Keratinocyte (primary cell): Measurements from ENCODE around the gene HCN4. TPM values are rescaled to one million over a fixed set of nuclear protein-coding genes. Genes with fewer than 3 reads are reported as not detected.

Experiments
- DNase-seq: peaks from one replicate; pipeline ENCODE4 v3.0.0-alpha.2; 2011; ENCODE audit warnings: low read depth, missing footprints, low spot score
- FAIRE-seq: peaks from 2 replicates; lab custom pipeline; 2011; peaks lifted over from hg19 to GRCh38; lab: Jason Lieb, UNC
- H2AFZ ChIP-seq: 2 replicates; pipeline ENCODE4 v1.6.0; 2012; ENCODE audit warnings: low read length, control low read depth, inconsistent platforms; ENCODE audit not compliant: control insufficient read depth
- H3K27ac ChIP-seq: 2 replicates; pipeline ENCODE4 v1.5.1; 2011; ENCODE audit warnings: low read length; ENCODE audit not compliant: control insufficient read depth, insufficient read depth
- H3K27me3 ChIP-seq: 3 replicates; pipeline ENCODE4 v1.6.0; 2011; ENCODE audit warnings: low read length; ENCODE audit not compliant: control insufficient read depth, insufficient read depth; ENCODE audit errors: extremely low read depth
- H3K36me3 ChIP-seq, 2 experiments: 2 replicates in 1 of 2; 3 replicates in 1 of 2; pipeline ENCODE4 v1.5.1; 2011; ENCODE audit warnings: low read length in 2 of 2, mild to moderate bottlenecking in 1 of 2; ENCODE audit not compliant: control insufficient read depth in 2 of 2, insufficient read depth in 2 of 2; ENCODE audit errors: extremely low read depth in 1 of 2
- H3K4me1 ChIP-seq: 3 replicates; pipeline ENCODE4 v1.5.1; 2011; ENCODE audit warnings: low read length; ENCODE audit not compliant: control insufficient read depth, insufficient read depth; ENCODE audit errors: extremely low read depth
- H3K4me2 ChIP-seq: 3 replicates; pipeline ENCODE4 v1.6.0; 2011; ENCODE audit warnings: low read depth, low read length; ENCODE audit not compliant: control insufficient read depth, insufficient read depth; ENCODE audit errors: extremely low read depth
- H3K4me3 ChIP-seq, 3 experiments: fragments of 200-600 bp in 1 of 3; sonication (generic) in 1 of 3; 2 replicates in 2 of 3; 3 replicates in 1 of 3; pipeline ENCODE4 v1.5.1; 2011 to 2016; ENCODE audit warnings: low read length in 3 of 3, mild to moderate bottlenecking in 3 of 3, control low read depth in 2 of 3, inconsistent platforms in 1 of 3, low read depth in 1 of 3, mixed read lengths in 1 of 3, mixed run types in 1 of 3, moderate library complexity in 1 of 3; ENCODE audit not compliant: control insufficient read depth in 2 of 3, insufficient read depth in 2 of 3; ENCODE audit errors: extremely low read depth in 1 of 3
- H3K79me2 ChIP-seq: 2 replicates; pipeline ENCODE4 v1.6.0; 2012; ENCODE audit warnings: low read length; ENCODE audit not compliant: control insufficient read depth, insufficient read depth
- H3K9ac ChIP-seq: 3 replicates; pipeline ENCODE4 v1.6.0; 2011; ENCODE audit warnings: low read length; ENCODE audit not compliant: control insufficient read depth, insufficient read depth; ENCODE audit errors: extremely low read depth
- H3K9me1 ChIP-seq: 3 replicates; pipeline ENCODE4 v1.6.0; 2011; ENCODE audit warnings: low read length; ENCODE audit not compliant: control insufficient read depth, insufficient read depth; ENCODE audit errors: extremely low read depth
- H3K9me3 ChIP-seq: 2 replicates; pipeline ENCODE4 v1.5.1; 2012; ENCODE audit warnings: low read depth, low read length; ENCODE audit not compliant: control insufficient read depth
- H4K20me1 ChIP-seq: 3 replicates; pipeline ENCODE4 v1.6.0; 2011; ENCODE audit warnings: low read length; ENCODE audit not compliant: control insufficient read depth, insufficient read depth; ENCODE audit errors: extremely low read depth
- EZH2 ChIP-seq: IDR thresholded peaks from one replicate; pipeline ENCODE4 v1.6.1; 2012; ENCODE audit warnings: inconsistent platforms, mild to moderate bottlenecking, low read length, moderate library complexity
- dilution Hi-C: fragments of 300-500 bp; cut with MboI; formaldehyde crosslinking; loops from one replicate; pipeline ENCODE4 v1.7.0; 2020; ENCODE audit warnings: low sequenced_read_pairs; ENCODE audit not compliant: extremely low pct_ligation_motif_present
- polyA plus RNA-seq, 5 experiments: library from polyadenylated mRNA; depleted of rRNA in 3 of 5; stranded (reverse) in 3 of 5; stranded (forward) in 1 of 5; unstranded in 1 of 5; fragments of >200 nt; gene quantifications; 1 replicate in 1 of 5; 2 replicates in 3 of 5; 3 replicates in 1 of 5; pipeline versions ENCODE4 v1.2.1 to v1.2.3, GENCODE V29; 2011 to 2012; ENCODE audit warnings: missing spikeins in 2 of 5, low read depth in 1 of 5, low replicate concordance in 1 of 5
- TF ChIP-seq, protein P1 (sequence below), 3 experiments: IDR thresholded peaks in 1 of 3; conservative IDR thresholded peaks in 1 of 3; optimal IDR thresholded peaks in 1 of 3; 2 replicates in 2 of 3; 3 replicates in 1 of 3; pipeline versions ENCODE3 to v1.5.1; 2011; ENCODE audit warnings: low read length in 3 of 3, mild to moderate bottlenecking in 3 of 3, moderate library complexity in 2 of 3, control low read depth in 1 of 3, inconsistent platforms in 1 of 3; ENCODE audit not compliant: insufficient read depth in 2 of 3; ENCODE audit errors: extremely low read depth in 1 of 3

The HCN4 gene
- polyA plus RNA-seq, 1 donor (not counting 4 experiments of a cell fraction or from before 2014, with no cell fraction given): not detected

DNA sequence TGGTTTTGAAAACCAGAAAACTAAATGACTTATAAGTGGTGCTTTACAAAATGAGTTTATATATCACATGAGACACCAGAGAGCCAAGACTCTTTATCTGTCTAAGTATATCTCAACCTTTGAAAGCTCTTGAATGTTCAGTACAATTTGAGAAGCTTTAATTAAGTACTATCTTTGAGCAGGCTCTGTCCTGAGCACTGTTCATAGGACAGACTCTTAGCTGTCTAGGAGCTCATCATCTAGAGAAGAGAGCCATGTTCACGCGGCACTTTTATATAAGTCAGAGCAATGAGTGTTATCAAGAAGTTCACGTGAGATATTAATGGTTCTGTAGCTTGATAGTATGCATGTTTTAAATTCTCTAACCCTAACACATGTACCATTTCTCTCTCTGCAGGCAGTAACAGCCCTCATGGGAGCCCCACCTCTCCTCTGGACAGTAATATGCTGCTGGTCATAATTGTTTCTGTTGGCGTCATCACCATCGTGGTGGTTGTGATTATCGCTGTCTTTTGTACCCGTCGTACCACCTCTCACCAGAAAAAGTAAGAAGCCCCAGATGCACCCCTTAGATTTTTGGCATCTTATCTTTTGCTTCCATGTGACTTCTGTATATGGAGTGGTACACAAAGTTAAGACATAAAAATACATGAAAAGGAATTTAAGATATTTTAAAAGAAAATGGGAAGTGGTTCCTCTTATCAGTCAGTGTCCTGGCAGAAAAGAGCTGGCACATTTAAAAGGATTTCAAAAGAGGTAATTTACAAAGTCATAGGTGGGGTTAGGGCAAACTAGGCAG lies 86.0 kb downstream of the HCN4 start:
- H3K27me3 ChIP-seq: no peaks in the 10 kb centered on the region
- H3K27ac ChIP-seq: no peak overlapping the region
- no peaks in the 10 kb centered on the region for H3K79me2 ChIP-seq
- no peak overlapping the region for H2AFZ ChIP-seq
- no peak for DNase-seq
- no peaks in the 10 kb centered on the region for H3K4me1 ChIP-seq
- no peaks in the 10 kb centered on the region for H3K36me3 ChIP-seq
- no peak overlapping the region for H3K9ac ChIP-seq
- dilution Hi-C loops: no loop called here
- no peak overlapping the region for H3K4me2 ChIP-seq
- no peaks in the 10 kb centered on the region for H3K9me1 ChIP-seq
- no peak overlapping the region for H3K4me3 ChIP-seq
- no peaks in the 10 kb centered on the region for H4K20me1 ChIP-seq
- FAIRE-seq: no peak
- no peak for TF ChIP-seq EZH2
- TF ChIP-seq, protein P1, sequence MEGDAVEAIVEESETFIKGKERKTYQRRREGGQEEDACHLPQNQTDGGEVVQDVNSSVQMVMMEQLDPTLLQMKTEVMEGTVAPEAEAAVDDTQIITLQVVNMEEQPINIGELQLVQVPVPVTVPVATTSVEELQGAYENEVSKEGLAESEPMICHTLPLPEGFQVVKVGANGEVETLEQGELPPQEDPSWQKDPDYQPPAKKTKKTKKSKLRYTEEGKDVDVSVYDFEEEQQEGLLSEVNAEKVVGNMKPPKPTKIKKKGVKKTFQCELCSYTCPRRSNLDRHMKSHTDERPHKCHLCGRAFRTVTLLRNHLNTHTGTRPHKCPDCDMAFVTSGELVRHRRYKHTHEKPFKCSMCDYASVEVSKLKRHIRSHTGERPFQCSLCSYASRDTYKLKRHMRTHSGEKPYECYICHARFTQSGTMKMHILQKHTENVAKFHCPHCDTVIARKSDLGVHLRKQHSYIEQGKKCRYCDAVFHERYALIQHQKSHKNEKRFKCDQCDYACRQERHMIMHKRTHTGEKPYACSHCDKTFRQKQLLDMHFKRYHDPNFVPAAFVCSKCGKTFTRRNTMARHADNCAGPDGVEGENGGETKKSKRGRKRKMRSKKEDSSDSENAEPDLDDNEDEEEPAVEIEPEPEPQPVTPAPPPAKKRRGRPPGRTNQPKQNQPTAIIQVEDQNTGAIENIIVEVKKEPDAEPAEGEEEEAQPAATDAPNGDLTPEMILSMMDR (optimal IDR thresholded peaks at IDR 0.05 in 1 of 3, IDR thresholded peaks at IDR 0.05 in 1 of 3, conservative IDR thresholded peaks at IDR 0.05 in 1 of 3; ENCODE audit: extremely low read depth in 1 of 3, insufficient read depth in 2 of 3, low read length in 3 of 3): no peak
- no peaks in the 10 kb centered on the region for H3K9me3 ChIP-seq

DNA sequence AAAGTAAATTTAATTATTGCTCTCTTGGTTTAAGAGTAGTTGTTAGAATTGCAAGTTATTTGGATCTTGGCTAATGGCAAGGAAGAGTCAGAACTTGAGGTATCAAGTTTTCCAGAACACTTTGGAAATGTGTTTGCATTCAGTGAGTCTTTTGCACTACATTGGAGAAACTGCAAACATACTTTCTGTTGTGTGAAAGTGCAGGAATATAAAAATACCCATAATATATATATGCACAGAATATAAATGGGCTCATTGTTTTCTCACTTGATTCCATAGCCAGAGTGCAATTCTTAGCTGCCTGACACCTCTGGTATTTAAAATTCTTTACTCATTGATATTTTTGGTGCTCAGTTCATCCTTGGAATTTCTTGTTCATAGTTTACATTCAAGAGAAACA lies 92.9 kb downstream of the HCN4 start:
- Histone ChIP-seq H2AFZ (no peak overlapping the region), H3K9me1 (no peaks in the 10 kb centered on the region), H3K9me3 (no peaks in the 10 kb centered on the region), H3K27ac (no peak overlapping the region), H3K27me3 (no peaks in the 10 kb centered on the region), H3K9ac (no peak overlapping the region), H3K4me2 (no peak overlapping the region), H4K20me1 (no peaks in the 10 kb centered on the region), H3K4me1 (peaks cover 3% of the 10 kb centered on the region), H3K79me2 (no peaks in the 10 kb centered on the region), H3K4me3 (no peak overlapping the region), H3K36me3 (no peaks in the 10 kb centered on the region)
- no peak for DNase-seq
- dilution Hi-C loops: no loop called here
- FAIRE-seq: no peak
- TF ChIP-seq, protein P1 (optimal IDR thresholded peaks at IDR 0.05 in 1 of 3, IDR thresholded peaks at IDR 0.05 in 1 of 3, conservative IDR thresholded peaks at IDR 0.05 in 1 of 3; ENCODE audit: extremely low read depth in 1 of 3, insufficient read depth in 2 of 3, low read length in 3 of 3): no peak
- TF ChIP-seq EZH2: no peak
